VCaP (cell line): ENCODE data around the gene RBBP8NL.

Source experiments
- H3K27ac ChIP-seq: fragments of 450-650 bp; 2 replicates; pipeline ENCODE4 v1.5.1; 2017
- CTCF ChIP-seq: fragments of 450-650 bp; conservative IDR thresholded peaks from 2 replicates; pipeline ENCODE4 v1.5.1; 2017; ENCODE audit warnings: mild to moderate bottlenecking, moderate library complexity

Gene RBBP8NL

GRCh38 chr20:62406635-62407176 is 20.6 kb downstream of the RBBP8NL start:
- no peak for TF ChIP-seq CTCF

GRCh38 chr20:62405981-62406513 is 21.3 kb downstream of the RBBP8NL start:
- H3K27ac ChIP-seq: peak overlapping the region; percentile 91; the same call in 1 of the 2 replicates

More at GRCh38 chr20:62406635-62407176, 20.6 kb downstream of the RBBP8NL start:
- peak overlapping the region; percentile 91; the same call in 1 of the 2 replicates for H3K27ac ChIP-seq

GRCh38 chr20:62405108-62405980 is 22.0 kb downstream of the RBBP8NL start:
- H3K27ac ChIP-seq: peak overlapping the region; percentile 91; the same call in 1 of the 2 replicates
- peak; percentile 70 for TF ChIP-seq CTCF

More at GRCh38 chr20:62405981-62406513, 21.3 kb downstream of the RBBP8NL start:
- no peak for TF ChIP-seq CTCF

- H3K27ac ChIP-seq: no peak overlapping the region
- TF ChIP-seq CTCF: no peak
Observed at GRCh38 chr20:62404761-62405107, 22.6 kb downstream of the RBBP8NL start.

GRCh38 chr20:62404112-62404665 is 23.1 kb downstream of the RBBP8NL start:
- TF ChIP-seq CTCF: no peak
- no peak overlapping the region for H3K27ac ChIP-seq

GRCh38 chr20:62403331-62403730 is 24.0 kb downstream of the RBBP8NL start:
- H3K27ac ChIP-seq: no peak overlapping the region
- TF ChIP-seq CTCF: no peak
